Breast epithelium (tissue), 4 donors: ENCODE results near the gene GPR180. TPM values are rescaled to one million over a fixed set of nuclear protein-coding genes. Genes with fewer than 3 reads are reported as not detected.

Experiments used
- DNase-seq, 2 donors: peaks; one replicate each; pipeline ENCODE4 v3.0.0-alpha.2; 2019; ENCODE audit warnings: low spot score in 2 of 2
- H3K27ac ChIP-seq, 2 donors: fragments of 200-600 bp; sonication (generic) in 1 of 2; one replicate each; pipeline ENCODE4 v1.5.1; 2016 to 2019; ENCODE audit warnings: mild to moderate bottlenecking in 1 of 2
- H3K27me3 ChIP-seq, 2 donors: fragments of 200-600 bp; sonication (generic) in 1 of 2; one replicate each; pipeline versions ENCODE4 v1.5.1 to v1.6.0; 2017 to 2019; ENCODE audit warnings: control low read depth in 1 of 2, mild to moderate bottlenecking in 1 of 2
- H3K36me3 ChIP-seq: fragments of 200-600 bp; one replicate; pipeline ENCODE4 v1.5.1; 2019
- H3K4me1 ChIP-seq, 2 donors: fragments of 200-600 bp; sonication (generic); one replicate each; pipeline ENCODE4 v1.5.1; 2016 to 2019; ENCODE audit warnings: control low read depth in 1 of 2
- H3K4me3 ChIP-seq, 3 donors: fragments of 200-600 bp; sonication (generic); 1 replicate in 2 of 3; 2 replicates in 1 of 3; pipeline ENCODE4 v1.5.1; 2016 to 2019; ENCODE audit warnings: mild to moderate bottlenecking in 3 of 3, moderate library complexity in 2 of 3
- H3K9me3 ChIP-seq, 2 donors: fragments of 200-600 bp; sonication (generic) in 1 of 2; one replicate each; pipeline ENCODE4 v1.5.1; 2016 to 2019; ENCODE audit warnings: control low read depth in 1 of 2
- CTCF ChIP-seq, 3 donors: fragments of 450-650 bp; IDR thresholded peaks; one replicate each; pipeline ENCODE4 v1.5.1; 2016 to 2017; ENCODE audit warnings: antibody characterized with exemption in 3 of 3, mild to moderate bottlenecking in 3 of 3, moderate library complexity in 3 of 3
- POLR2A ChIP-seq: fragments of 450-650 bp; IDR thresholded peaks from one replicate; pipeline ENCODE4 v1.6.1; 2016; ENCODE audit warnings: antibody characterized with exemption, mild to moderate bottlenecking, moderate library complexity
- POLR2AphosphoS5 ChIP-seq, 3 donors: sonication (generic); formaldehyde crosslinking; IDR thresholded peaks; one replicate each; pipeline ENCODE4 v1.6.1; 2017; ENCODE audit warnings: antibody characterized with exemption in 3 of 3
- intact Hi-C: fragments of 100-400 bp; cut with DNase I; formaldehyde crosslinking; loops from one replicate; pipeline ENCODE4 v1.15.1; 2023; ENCODE audit warnings: low total_unique reads
- total RNA-seq, 3 donors: library from RNA; depleted of rRNA; stranded (reverse); fragments of >200 nt; gene quantifications; one replicate each; pipeline ENCODE4 v1.1.0, GENCODE V29; 2016

Gene GPR180
- total RNA-seq, 3 donors from 2014 or later, result 6.2 to 8.9 (median 7.9) TPM

- no peak for TF ChIP-seq CTCF (IDR thresholded peaks at IDR 0.05)
- TF ChIP-seq POLR2AphosphoS5 (IDR thresholded peaks at IDR 0.05), result no peak
- no peak for TF ChIP-seq POLR2A
- intact Hi-C loops, result no loop called here
- H3K4me1 ChIP-seq, result no peaks in the 10 kb centered on the region
- H3K4me3 ChIP-seq, result no peak overlapping the region
- H3K9me3 ChIP-seq, result no peaks in the 10 kb centered on the region
- DNase-seq, result no peak
- H3K27me3 ChIP-seq, result peaks cover 0 to 11% of the 10 kb centered on the region in 2 donors
- H3K27ac ChIP-seq, result no peak overlapping the region
- no peaks in the 10 kb centered on the region for H3K36me3 ChIP-seq
Measured at GRCh38 chr13:94678845-94679244, 77.2 kb downstream of the GPR180 start.

DNA sequence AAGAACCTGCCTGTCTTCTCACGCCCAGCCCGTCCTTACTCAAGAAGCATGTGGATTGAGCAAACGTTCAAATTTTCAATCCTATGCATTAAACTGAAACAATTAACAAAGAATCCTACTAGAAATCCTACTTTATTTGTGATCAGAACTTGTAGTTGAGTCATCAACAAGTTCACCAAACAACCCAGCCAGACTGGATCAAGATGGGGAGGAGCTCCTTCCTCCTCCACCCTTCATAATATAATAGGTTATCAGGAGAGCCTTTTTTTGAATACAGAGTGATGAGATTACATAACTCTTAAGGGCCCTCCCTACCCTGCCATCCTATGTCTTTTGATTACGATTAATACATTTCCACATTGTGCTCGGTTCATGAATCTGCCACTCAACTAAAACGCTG is 78.0 kb downstream of the GPR180 start:
- Histone ChIP-seq H3K4me1 (no peaks in the 10 kb centered on the region), H3K27me3 (peaks cover 0 to 11% of the 10 kb centered on the region in 2 donors), H3K27ac (no peak overlapping the region), H3K4me3 (no peak overlapping the region), H3K9me3 (no peaks in the 10 kb centered on the region), H3K36me3 (no peaks in the 10 kb centered on the region)
- TF ChIP-seq POLR2AphosphoS5 (IDR thresholded peaks at IDR 0.05), result no peak
- no peak for TF ChIP-seq CTCF (IDR thresholded peaks at IDR 0.05)
- TF ChIP-seq POLR2A, result no peak
- intact Hi-C loops, result no loop called here
- DNase-seq, result no peak

DNA sequence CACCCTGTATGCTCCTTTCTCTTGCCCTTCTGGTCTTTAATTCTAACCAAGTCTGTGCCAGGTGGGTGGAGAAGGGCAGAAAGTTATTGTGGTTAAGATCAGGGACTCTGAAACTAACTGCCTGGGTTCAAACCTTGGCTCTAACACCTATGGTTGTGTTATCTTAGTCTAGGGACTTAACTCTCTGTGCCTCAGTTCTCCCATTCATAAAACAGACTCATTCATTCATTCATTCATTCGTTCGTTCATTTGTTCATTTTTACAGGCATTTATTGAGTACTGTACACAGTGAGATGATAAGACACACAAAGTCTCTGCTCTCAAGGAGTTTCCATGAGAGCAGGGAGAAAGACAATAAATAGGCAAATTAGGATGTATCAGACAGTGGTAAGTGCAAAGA is 80.6 kb downstream of the GPR180 start:
- Histone ChIP-seq H3K4me1 (no peaks in the 10 kb centered on the region), H3K27me3 (peaks cover 0 to 5% of the 10 kb centered on the region in 2 donors), H3K36me3 (no peaks in the 10 kb centered on the region), H3K4me3 (no peak overlapping the region), H3K27ac (no peak overlapping the region), H3K9me3 (no peaks in the 10 kb centered on the region)
- DNase-seq, result no peak
- intact Hi-C loops, result no loop called here
- TF ChIP-seq CTCF (IDR thresholded peaks at IDR 0.05) (no peak), POLR2A (no peak), POLR2AphosphoS5 (IDR thresholded peaks at IDR 0.05) (no peak)

DNA sequence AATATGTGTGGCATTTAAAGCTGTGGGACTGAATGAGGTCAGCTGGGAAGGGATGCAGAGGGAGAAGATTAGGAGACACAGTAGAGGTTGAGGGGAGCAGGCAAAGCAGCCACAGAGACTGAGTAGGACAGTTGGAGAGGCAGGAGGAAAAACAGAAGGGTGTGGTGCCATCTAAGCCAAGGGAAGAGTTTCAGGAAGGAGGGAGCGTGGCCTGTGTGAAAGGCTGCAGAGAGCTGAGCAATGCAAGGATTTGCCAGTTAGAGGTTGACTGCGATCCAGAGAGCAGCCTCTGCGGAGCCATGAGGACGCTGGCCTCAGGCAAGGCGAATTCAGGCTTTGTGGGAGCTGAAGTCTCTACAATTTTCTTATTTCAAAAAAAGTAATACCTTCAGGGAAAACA is 81.8 kb downstream of the GPR180 start:
- intact Hi-C loops, result no loop called here
- Histone ChIP-seq H3K36me3 (no peaks in the 10 kb centered on the region), H3K27ac (no peak overlapping the region), H3K4me3 (no peak overlapping the region), H3K27me3 (peaks cover 0 to 2% of the 10 kb centered on the region in 2 donors), H3K9me3 (no peaks in the 10 kb centered on the region), H3K4me1 (no peaks in the 10 kb centered on the region)
- DNase-seq, result no peak
- TF ChIP-seq POLR2AphosphoS5 (IDR thresholded peaks at IDR 0.05) (no peak), POLR2A (no peak), CTCF (IDR thresholded peaks at IDR 0.05) (no peak)

Other genes with a start within 250 kb of the GPR180 start
- gene DCT, start 122.2 kb upstream of the GPR180 start, total RNA-seq, result 1 to 10 TPM in 1 of 3 donors, under 1 TPM in 2; 0.64 to 2.2 (median 0.66) TPM
- gene TGDS, start 5.7 kb upstream of the GPR180 start, total RNA-seq, result 10 to 100 TPM; 12.1 to 21.2 (median 12.5) TPM
- not detected for gene SOX21, start 110.7 kb downstream of the GPR180 start, total RNA-seq